Measurements from ENCODE around the gene C19orf67. TPM values are rescaled to one million over a fixed set of nuclear protein-coding genes. Genes with fewer than 3 reads are reported as not detected.

The C19orf67 gene
- total and polyA plus RNA-seq, 2 of the 4 experiments (the other 2 are of a cell fraction), result not detected

GRCh38 chr19:14033946-14034345, 51.6 kb downstream of the C19orf67 start:
- TF ChIP-seq RCOR1 (IDR thresholded peaks at IDR 0.05; ENCODE audit: insufficient replicate concordance, low read length), result no peak
- TF ChIP-seq RAD21 (IDR thresholded peaks at IDR 0.05; ENCODE audit: low read length), result no peak
- TF ChIP-seq NFE2L2 (IDR thresholded peaks at IDR 0.05; ENCODE audit: low read depth, low read length), result no peak
- no peak for TF ChIP-seq RFX5 (IDR thresholded peaks at IDR 0.05; ENCODE audit: low read depth, low read length)
- no peak for TF ChIP-seq ELK1 (IDR thresholded peaks at IDR 0.05; ENCODE audit: borderline replicate concordance, low read depth, low read length)
- TF ChIP-seq, protein P1, sequence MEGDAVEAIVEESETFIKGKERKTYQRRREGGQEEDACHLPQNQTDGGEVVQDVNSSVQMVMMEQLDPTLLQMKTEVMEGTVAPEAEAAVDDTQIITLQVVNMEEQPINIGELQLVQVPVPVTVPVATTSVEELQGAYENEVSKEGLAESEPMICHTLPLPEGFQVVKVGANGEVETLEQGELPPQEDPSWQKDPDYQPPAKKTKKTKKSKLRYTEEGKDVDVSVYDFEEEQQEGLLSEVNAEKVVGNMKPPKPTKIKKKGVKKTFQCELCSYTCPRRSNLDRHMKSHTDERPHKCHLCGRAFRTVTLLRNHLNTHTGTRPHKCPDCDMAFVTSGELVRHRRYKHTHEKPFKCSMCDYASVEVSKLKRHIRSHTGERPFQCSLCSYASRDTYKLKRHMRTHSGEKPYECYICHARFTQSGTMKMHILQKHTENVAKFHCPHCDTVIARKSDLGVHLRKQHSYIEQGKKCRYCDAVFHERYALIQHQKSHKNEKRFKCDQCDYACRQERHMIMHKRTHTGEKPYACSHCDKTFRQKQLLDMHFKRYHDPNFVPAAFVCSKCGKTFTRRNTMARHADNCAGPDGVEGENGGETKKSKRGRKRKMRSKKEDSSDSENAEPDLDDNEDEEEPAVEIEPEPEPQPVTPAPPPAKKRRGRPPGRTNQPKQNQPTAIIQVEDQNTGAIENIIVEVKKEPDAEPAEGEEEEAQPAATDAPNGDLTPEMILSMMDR (conservative IDR thresholded peaks at IDR 0.05; ENCODE audit: low read depth, low read length), result no peak
- no peak for TF ChIP-seq CEBPB (IDR thresholded peaks at IDR 0.05; ENCODE audit: low read depth, low read length)
- no peak for TF ChIP-seq MXI1 (IDR thresholded peaks at IDR 0.05; ENCODE audit: borderline replicate concordance, low read depth, low read length)
- TF ChIP-seq BHLHE40 (IDR thresholded peaks at IDR 0.05; ENCODE audit: low read depth, low read length), result no peak
- no peak for TF ChIP-seq USF2 (IDR thresholded peaks at IDR 0.05; ENCODE audit: low read depth, low read length)
- TF ChIP-seq SMC3 (IDR thresholded peaks at IDR 0.05; ENCODE audit: low read depth, low read length), result no peak
- TF ChIP-seq MAFK (IDR thresholded peaks at IDR 0.05; ENCODE audit: low read depth, low read length), result no peak
- TF ChIP-seq POLR2A (IDR thresholded peaks at IDR 0.05; ENCODE audit: low read depth, low read length), result no peak
- no peak for TF ChIP-seq MAZ (IDR thresholded peaks at IDR 0.05; ENCODE audit: borderline replicate concordance, low read depth, low read length)
- no peak for TF ChIP-seq FOS (IDR thresholded peaks at IDR 0.05; ENCODE audit: low read depth, low read length)
- no peak for TF ChIP-seq CHD1 (IDR thresholded peaks at IDR 0.05; ENCODE audit: low read depth, low read length)
- DNase-seq (no peak), ATAC-seq (ENCODE audit: low read depth) (no peak)
- Histone ChIP-seq H3K18ac (ENCODE audit: low read depth, low read length) (no peak overlapping the region), H3K9ac (ENCODE audit: low read depth, low read length) (no peak overlapping the region), H3K79me1 (ENCODE audit: low read depth in 1 of 2, low read length in 2 of 2) (no peaks in the 10 kb centered on the region), H3K14ac (replicated peaks; ENCODE audit: low read depth, low read length) (no peak overlapping the region), H3K27me3 (ENCODE audit: control insufficient read depth, insufficient read depth, low read length) (peaks cover 15% of the 10 kb centered on the region; the same call in 1 of the 2 replicates), H4K8ac (ENCODE audit: low read depth in 2 of 2, low read length in 2 of 2) (no peak overlapping the region), H2BK15ac (ENCODE audit: low read depth, low read length) (no peak overlapping the region), H2AK9ac (replicated peaks; ENCODE audit: low read depth, low read length, poor library complexity) (no peak overlapping the region), H3K4me2 (ENCODE audit: low read depth, low read length) (no peak overlapping the region), H4K20me1 (ENCODE audit: insufficient read depth, low read length) (no peaks in the 10 kb centered on the region), H3K9me1 (ENCODE audit: insufficient read depth, low read length) (no peaks in the 10 kb centered on the region; the same call in 1 of the 2 replicates), H3K9me3 (ENCODE audit: control insufficient read depth, insufficient read depth, low read length) (no peaks in the 10 kb centered on the region; the same call in 1 of the 2 replicates), H3K23ac (ENCODE audit: low read depth, low read length) (no peak overlapping the region), H4K5ac (ENCODE audit: low read depth, low read length) (no peak overlapping the region), H2BK20ac (ENCODE audit: low read depth, low read length) (no peak overlapping the region), H2BK120ac (ENCODE audit: low read depth, low read length) (no peak overlapping the region), H3K56ac (ENCODE audit: extremely low read depth, insufficient read depth, low read length) (no peak overlapping the region), H2AK5ac (ENCODE audit: low read depth, low read length) (no peak overlapping the region), H2BK5ac (ENCODE audit: low read depth, low read length, poor library complexity, severe bottlenecking) (no peak overlapping the region), H3K4me1 (ENCODE audit: control insufficient read depth, insufficient read depth, low read length) (no peaks in the 10 kb centered on the region), H3K36me3 (ENCODE audit: control insufficient read depth, insufficient read depth, low read length) (no peaks in the 10 kb centered on the region), H4K91ac (ENCODE audit: insufficient read depth, low read depth, low read length) (no peak overlapping the region), H3K27ac (ENCODE audit: insufficient read depth, low read length) (no peak overlapping the region), H2AFZ (replicated peaks; ENCODE audit: low read length, poor library complexity) (no peak overlapping the region), H3K4me3 (ENCODE audit: insufficient read depth, low read depth, low read length) (no peak overlapping the region), H3K4ac (ENCODE audit: low read depth, low read length) (no peak overlapping the region)
- CTCF ChIA-PET, result no interaction called here
- intact Hi-C loops (cut with micrococcal nuclease) (no loop called here), in situ Hi-C loops (cut with MboI; ENCODE audit: low sequenced_read_pairs) (no loop called here), dilution Hi-C loops (cut with HindIII; ENCODE audit: low sequenced_read_pairs, unreplicated experiment) (no loop called here)
- no TSS peak for BruUV-seq (replicated peaks)
- POLR2A ChIA-PET (ENCODE audit: unreplicated experiment), result no interaction called here
- WGBS, 2 experiments (ENCODE audit: extremely low coverage in 2 of 2, insufficient read length in 1 of 2), result no CpG with 5 or more reads among the region's 2 CpGs

All from IMR-90 (cell line).